WI38 (cell line): ENCODE data around the gene DUS2.

Source experiments
- H3K4me3 ChIP-seq: 2 replicates; pipeline ENCODE4 v1.5.1; 2011; ENCODE audit warnings: low read depth, mild to moderate bottlenecking, control low read depth, low read length
- TF ChIP-seq, protein P1 (sequence below): IDR thresholded peaks from 2 replicates; pipeline ENCODE4 v1.5.1; 2012; ENCODE audit warnings: low read depth, mild to moderate bottlenecking, control low read depth, low read length

The DUS2 gene

DNA sequence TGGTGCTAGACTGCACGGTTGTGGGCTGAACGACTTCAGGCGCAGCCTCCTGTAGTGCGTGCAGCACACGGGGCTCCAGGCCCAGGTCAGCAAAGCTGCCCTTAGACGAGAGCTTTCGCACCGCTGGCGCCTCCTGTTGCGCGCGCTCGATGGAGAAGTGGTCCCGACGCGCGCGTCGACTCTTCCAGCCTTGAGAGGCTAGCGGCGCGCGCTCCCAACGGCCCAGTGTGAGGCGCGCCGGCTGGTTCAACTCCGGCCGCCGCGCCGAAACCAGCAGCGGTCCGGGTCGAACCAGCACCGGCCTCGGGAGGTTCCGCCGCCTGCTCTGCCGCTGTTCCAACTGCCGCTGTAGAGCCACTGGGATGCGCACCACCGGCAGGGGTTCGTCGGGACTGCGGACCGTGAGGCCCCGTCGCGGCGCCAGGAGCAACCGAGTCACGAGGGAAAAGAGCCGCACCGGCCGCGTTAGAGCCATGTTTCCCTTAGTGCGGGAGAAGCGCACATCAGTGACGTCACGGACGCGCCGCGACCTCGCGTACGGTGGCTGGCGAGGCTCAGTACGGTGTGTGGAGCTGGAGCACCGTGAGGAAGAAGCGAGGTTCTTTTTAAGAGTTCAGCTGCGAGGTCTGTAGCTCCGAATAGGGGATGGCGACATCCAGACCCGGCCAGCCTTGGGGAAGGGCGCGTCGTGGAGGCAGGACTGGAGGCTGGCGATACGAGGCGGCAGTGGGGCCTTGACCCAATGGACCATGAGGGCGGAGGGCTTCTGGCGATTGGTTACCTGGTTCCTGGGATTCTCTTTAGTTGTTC is at the start of gene DUS2, which contains the start of gene DDX28:
Gene DUS2 (plus strand): TSS at position 557 of the 810 bp plus-strand sequence. CDS start 14,740 bp downstream, outside the sequence.
Gene DDX28 (minus strand): TSS at position 505 of the 810 bp plus-strand sequence. CDS start 30 bp downstream, at position 475.
- peak within 1 kb of the TSS; percentile 80 for H3K4me3 ChIP-seq
- TF ChIP-seq, protein P1, sequence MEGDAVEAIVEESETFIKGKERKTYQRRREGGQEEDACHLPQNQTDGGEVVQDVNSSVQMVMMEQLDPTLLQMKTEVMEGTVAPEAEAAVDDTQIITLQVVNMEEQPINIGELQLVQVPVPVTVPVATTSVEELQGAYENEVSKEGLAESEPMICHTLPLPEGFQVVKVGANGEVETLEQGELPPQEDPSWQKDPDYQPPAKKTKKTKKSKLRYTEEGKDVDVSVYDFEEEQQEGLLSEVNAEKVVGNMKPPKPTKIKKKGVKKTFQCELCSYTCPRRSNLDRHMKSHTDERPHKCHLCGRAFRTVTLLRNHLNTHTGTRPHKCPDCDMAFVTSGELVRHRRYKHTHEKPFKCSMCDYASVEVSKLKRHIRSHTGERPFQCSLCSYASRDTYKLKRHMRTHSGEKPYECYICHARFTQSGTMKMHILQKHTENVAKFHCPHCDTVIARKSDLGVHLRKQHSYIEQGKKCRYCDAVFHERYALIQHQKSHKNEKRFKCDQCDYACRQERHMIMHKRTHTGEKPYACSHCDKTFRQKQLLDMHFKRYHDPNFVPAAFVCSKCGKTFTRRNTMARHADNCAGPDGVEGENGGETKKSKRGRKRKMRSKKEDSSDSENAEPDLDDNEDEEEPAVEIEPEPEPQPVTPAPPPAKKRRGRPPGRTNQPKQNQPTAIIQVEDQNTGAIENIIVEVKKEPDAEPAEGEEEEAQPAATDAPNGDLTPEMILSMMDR = no peak

DNA sequence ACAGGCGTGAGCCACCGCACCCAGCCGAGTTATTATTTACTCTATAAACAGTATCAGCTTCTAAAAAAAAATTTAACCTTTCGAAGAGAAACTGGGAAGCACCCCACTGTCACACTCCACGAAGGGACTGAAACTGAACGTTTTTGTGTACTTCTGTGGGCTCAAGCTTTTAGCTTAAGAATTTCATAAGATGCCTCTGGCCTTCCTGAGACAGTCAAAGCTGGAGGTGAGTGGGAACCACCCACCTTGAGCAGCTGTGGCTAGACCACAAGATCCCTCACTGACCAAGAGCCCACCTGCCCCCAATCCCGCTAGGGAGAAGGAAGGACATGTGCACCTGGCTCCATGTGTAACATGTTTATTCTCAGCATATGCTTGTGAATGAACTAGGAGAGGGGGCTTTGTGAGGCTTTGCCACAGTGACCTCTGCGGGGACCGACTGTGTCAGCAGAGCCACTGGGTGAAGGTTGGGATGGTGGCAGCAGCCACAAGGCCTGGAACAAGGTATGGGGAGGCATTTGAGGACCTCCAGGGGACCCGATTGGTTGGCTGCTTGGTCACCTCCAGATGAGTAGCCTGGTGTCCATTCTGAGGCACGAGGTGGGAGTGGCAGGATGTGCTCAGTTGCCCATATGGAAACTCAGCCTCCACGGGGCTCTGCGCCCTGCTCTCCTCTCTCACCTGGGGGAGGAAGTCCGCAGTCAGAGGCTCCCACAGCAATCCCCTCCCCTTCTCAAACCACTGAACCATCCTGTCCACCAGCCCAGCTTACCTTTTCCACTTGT is 47.6 kb upstream of the DUS2 start:
- H3K4me3 ChIP-seq = no peak overlapping the region
- TF ChIP-seq, protein P1 = no peak

- TF ChIP-seq, protein P1 = no peak
- H3K4me3 ChIP-seq = no peak overlapping the region
Measured at GRCh38 chr16:67976205-67976604, 46.9 kb upstream of the DUS2 start.

GRCh38 chr16:67977005-67977404 is 46.1 kb upstream of the DUS2 start:
- TF ChIP-seq, protein P1 = no peak
- H3K4me3 ChIP-seq = no peak overlapping the region

DNA sequence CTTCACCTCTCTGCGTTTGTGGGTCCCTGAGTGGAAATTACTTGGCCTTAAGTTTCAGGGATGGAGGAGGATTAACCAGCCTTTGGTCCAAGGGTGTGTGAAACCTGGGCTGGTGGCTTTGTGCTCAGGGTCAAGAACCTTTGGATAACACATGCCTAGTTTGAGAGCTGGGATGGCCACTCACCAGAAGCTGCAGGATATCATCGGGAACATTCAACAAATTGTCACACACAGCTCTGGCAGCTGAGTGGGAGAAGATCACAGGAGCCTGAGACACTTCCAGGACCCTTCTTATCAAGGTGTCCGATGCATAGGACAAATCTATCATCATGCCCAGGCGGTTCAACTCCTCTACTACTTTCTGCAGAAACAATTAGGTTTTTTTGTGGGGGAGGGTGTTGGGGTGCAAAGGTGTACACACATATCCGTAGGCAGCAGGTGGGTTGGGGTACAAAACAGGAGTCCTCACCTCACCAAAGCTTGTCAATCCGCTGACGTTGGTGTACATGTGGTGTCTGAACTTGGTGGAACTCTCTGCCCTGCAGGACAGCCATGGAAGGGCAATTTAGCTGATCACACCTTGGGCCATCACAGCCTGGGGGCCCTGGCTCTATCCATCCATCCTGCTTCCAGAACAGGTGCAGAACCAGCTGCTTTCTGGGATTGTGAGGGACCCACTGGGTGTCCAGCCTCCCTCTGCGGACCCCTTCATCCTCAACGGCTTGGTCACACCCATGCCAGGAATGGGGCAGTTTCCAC is 45.4 kb upstream of the DUS2 start:
- TF ChIP-seq, protein P1 = no peak
- H3K4me3 ChIP-seq = no peak overlapping the region

DNA sequence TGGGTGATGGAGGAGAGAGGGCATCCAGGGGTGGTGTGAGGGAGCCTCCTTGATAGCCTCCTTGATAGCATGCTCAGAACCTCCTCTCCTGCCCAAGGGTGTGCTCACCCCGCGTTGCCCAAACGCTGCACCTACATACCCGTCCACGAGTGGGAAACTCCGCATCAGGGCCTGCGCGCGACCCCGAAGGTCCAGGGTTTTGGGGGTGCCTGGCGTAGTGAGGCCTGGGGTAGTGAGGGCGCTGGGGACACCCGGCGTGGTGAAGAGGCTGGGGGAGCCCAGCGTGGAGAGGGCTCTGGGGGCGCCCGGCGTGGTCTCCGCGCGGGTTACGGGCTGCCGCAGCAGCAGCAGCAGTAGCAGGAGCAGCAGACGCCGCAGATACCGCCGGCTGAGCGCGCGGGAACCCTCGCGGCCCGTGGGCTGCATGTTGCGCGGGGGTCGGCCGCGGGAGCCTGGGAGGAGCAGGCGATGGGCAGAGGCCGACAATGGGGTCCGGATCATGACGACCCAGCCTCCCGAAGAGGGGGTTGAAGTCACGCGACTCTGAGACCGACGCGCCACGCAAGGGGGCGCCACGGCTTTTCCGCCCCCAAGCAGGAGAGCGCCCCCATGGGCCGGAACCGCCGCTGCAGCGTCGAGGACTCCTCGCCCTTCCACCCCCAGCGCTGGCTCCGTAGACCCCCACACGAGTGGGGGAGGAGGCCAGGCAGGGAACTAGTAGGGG is 43.0 kb upstream of the DUS2 start, which contains the start of gene DPEP3:
Gene DPEP3 (minus strand): TSS at position 545 of the 724 bp plus-strand sequence. CDS start 119 bp downstream, at position 426.
- TF ChIP-seq, protein P1 = no peak
- no peak within 1 kb of the TSS for H3K4me3 ChIP-seq
